GM23338 (cell line): ENCODE data around the gene CHAT.

ENCODE experiments used
- CREB1 ChIP-seq: fragments of 250-450 bp; sonication (Bioruptor Pico); IDR thresholded peaks from 2 replicates; pipeline ENCODE4 v1.5.0; 2020; ENCODE audit warnings: low read depth, mild to moderate bottlenecking, moderate library complexity
- CTCF ChIP-seq, 2 experiments: fragments of 200-600 bp in 1 of 2; sonication (generic) in 1 of 2; conservative IDR thresholded peaks; 2 replicates each; pipeline versions ENCODE4 v1.5.1 to v1.6.1; 2016 to 2017; ENCODE audit warnings: antibody characterized with exemption in 2 of 2, low read depth in 2 of 2, mild to moderate bottlenecking in 2 of 2, moderate library complexity in 1 of 2
- ETS1 ChIP-seq: IDR thresholded peaks from 2 replicates; pipeline ENCODE4 v1.6.1; 2016; ENCODE audit warnings: antibody characterized with exemption
- EZH2 ChIP-seq: fragments of 200-600 bp; sonication (generic); IDR thresholded peaks from one replicate; pipeline ENCODE4 v1.8.0; 2017; ENCODE audit warnings: antibody characterized with exemption, mild to moderate bottlenecking, low read depth; ENCODE audit not compliant: unreplicated experiment
- EZH2phosphoT487 ChIP-seq: fragments of 200-600 bp; sonication (generic); IDR thresholded peaks from one replicate; pipeline ENCODE4 v1.8.1; 2018; ENCODE audit warnings: antibody characterized with exemption; ENCODE audit not compliant: unreplicated experiment
- JUNB ChIP-seq: IDR thresholded peaks from one replicate; pipeline ENCODE4 v1.6.1; 2016; ENCODE audit warnings: antibody characterized with exemption; ENCODE audit not compliant: unreplicated experiment
- POLR2AphosphoS5 ChIP-seq: IDR thresholded peaks from 2 replicates; pipeline ENCODE4 v1.6.1; 2016; ENCODE audit warnings: antibody characterized with exemption, low read depth
- REST ChIP-seq: IDR thresholded peaks from one replicate; pipeline ENCODE4 v1.6.1; 2018; ENCODE audit warnings: antibody characterized with exemption; ENCODE audit not compliant: unreplicated experiment
- ZNF462 ChIP-seq: fragments of 250-450 bp; sonication (Bioruptor Pico); IDR thresholded peaks from 2 replicates; pipeline ENCODE4 v1.5.0; 2020; ENCODE audit warnings: mild to moderate bottlenecking, moderate library complexity

GRCh38 chr10:49649294-49649693 is 35.5 kb downstream of the CHAT start:
- TF ChIP-seq CTCF (conservative IDR thresholded peaks at IDR 0.05; ENCODE audit: low read depth in 2 of 2) (peak; percentile 7 to 32; a peak in 2 of 4 replicates), EZH2phosphoT487 (no peak), POLR2AphosphoS5 (no peak), ETS1 (no peak), EZH2 (no peak), ZNF462 (CRISPR knock-in tag) (no peak), REST (no peak), JUNB (no peak), CREB1 (CRISPR knock-in tag) (no peak)
